CD8-positive, alpha-beta memory T cell (primary cell): ENCODE measurements around the gene PRDX6. TPM values are rescaled to one million over a fixed set of nuclear protein-coding genes. Genes with fewer than 3 reads are reported as not detected.
"Not testable (repeated sequence)": the region's sequence is repeated elsewhere in the genome, so short reads cannot be mapped to it uniquely, and the experiment has no call there.

Experiments used
- CTCF ChIA-PET: fragments of 350-600 bp; sonication (Branson Sonifier 250); formaldehyde crosslinking; loops from one replicate; lab custom pipeline; 2021; ENCODE audit warnings: antibody characterized with exemption; lab: Charles Lee
- POLR2A ChIA-PET: fragments of 350-600 bp; sonication (Branson Sonifier 250); formaldehyde crosslinking; loops from one replicate; lab custom pipeline; 2021; ENCODE audit warnings: antibody characterized with exemption; lab: Charles Lee
- DNase-seq, 5 donors: peaks; one replicate each; pipeline versions ENCODE4 v3.0.0 to v3.0.0-alpha.2; 2020 to 2022; ENCODE audit warnings: mixed read lengths in 1 of 5
- H3K27ac ChIP-seq: one replicate; pipeline ENCODE4 v1.7.0; 2013; ENCODE audit warnings: low read depth, mild to moderate bottlenecking, low read length, moderate library complexity
- H3K27me3 ChIP-seq: 2 replicates; pipeline ENCODE4 v1.7.0; 2013; ENCODE audit warnings: low read length, mild to moderate bottlenecking; ENCODE audit not compliant: insufficient read depth, poor library complexity, severe bottlenecking
- H3K36me3 ChIP-seq: 2 replicates; pipeline ENCODE4 v1.7.0; 2013; ENCODE audit warnings: mild to moderate bottlenecking, low read length, moderate library complexity; ENCODE audit not compliant: insufficient read depth
- H3K4me1 ChIP-seq: 2 replicates; pipeline ENCODE4 v1.7.0; 2013; ENCODE audit warnings: mild to moderate bottlenecking, low read length, moderate library complexity; ENCODE audit not compliant: insufficient read depth
- H3K4me3 ChIP-seq: 2 replicates; pipeline ENCODE4 v1.7.0; 2013; ENCODE audit warnings: mild to moderate bottlenecking, low read length
- H3K9me3 ChIP-seq: 2 replicates; pipeline ENCODE4 v1.7.0; 2013; ENCODE audit warnings: mild to moderate bottlenecking, low read length
- H3K27ac Mint-ChIP-seq, 8 donors: one replicate each; pipeline ENCODE4 v1.8.0; 2020 to 2021; ENCODE audit warnings: mixed read lengths in 8 of 8, mild to moderate bottlenecking in 6 of 8, inconsistent platforms in 3 of 8, moderate library complexity in 3 of 8
- H3K27me3 Mint-ChIP-seq, 2 donors: one replicate each; pipeline ENCODE4 v1.8.0; 2020 to 2021; ENCODE audit warnings: mixed read lengths in 2 of 2, mild to moderate bottlenecking in 1 of 2, moderate library complexity in 1 of 2
- H3K36me3 Mint-ChIP-seq, 3 donors: one replicate each; pipeline ENCODE4 v1.8.0; 2020 to 2021; ENCODE audit warnings: mixed read lengths in 3 of 3, inconsistent platforms in 1 of 3, mild to moderate bottlenecking in 1 of 3
- H3K4me1 Mint-ChIP-seq, 3 donors: one replicate each; pipeline ENCODE4 v1.8.0; 2020 to 2021; ENCODE audit warnings: mixed read lengths in 3 of 3, inconsistent platforms in 1 of 3, mild to moderate bottlenecking in 1 of 3
- H3K4me3 Mint-ChIP-seq, 7 donors: one replicate each; pipeline ENCODE4 v1.8.0; 2020 to 2021; ENCODE audit warnings: mixed read lengths in 7 of 7, mild to moderate bottlenecking in 6 of 7, moderate library complexity in 4 of 7, inconsistent platforms in 2 of 7
- H3K9me3 Mint-ChIP-seq, 5 donors: one replicate each; pipeline ENCODE4 v1.8.0; 2020 to 2022; ENCODE audit warnings: mixed read lengths in 5 of 5, mild to moderate bottlenecking in 3 of 5, moderate library complexity in 2 of 5, inconsistent platforms in 1 of 5
- polyA plus RNA-seq: library from polyadenylated mRNA; unstranded; fragments of 300-500 nt; fragmentation: Illumina TruSeq; gene quantifications from one replicate; pipeline ENCODE4 v1.2.3, GENCODE V29; 2021
- total RNA-seq, 2 experiments: library from RNA; stranded (reverse); gene quantifications; one replicate each; pipeline ENCODE4 v1.2.3, GENCODE V29; 2021

PRDX6 gene
- total and polyA plus RNA-seq, 3 experiments from 2014 or later = 134 to 159 (median 140) TPM

DNA sequence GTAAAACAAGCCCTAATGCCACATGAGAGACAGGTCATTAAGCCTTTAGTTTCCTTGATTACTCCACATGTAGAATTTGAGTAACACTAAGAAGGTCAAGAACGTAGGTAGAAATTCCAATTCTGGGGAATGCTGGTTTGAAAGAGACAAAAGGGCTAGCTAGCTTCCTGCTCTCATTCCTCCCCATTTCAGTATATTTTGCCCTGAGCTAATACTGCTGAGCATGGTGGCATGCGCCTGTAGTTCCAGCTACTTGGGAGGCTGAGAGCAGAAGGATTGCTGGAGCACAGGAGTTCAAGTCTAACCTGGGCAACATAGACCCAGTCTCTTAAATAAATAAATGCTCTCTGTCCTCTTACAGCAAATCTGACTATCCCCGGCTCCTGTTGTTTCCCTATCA is 12.8 kb downstream of the PRDX6 start:
- H3K4me3 Mint-ChIP-seq = no peak overlapping the region
- no peaks in the 10 kb centered on the region for H3K27me3 ChIP-seq
- H3K36me3 Mint-ChIP-seq = peaks cover 21 to 53% (median 33%) of the 10 kb centered on the region in 3 donors
- no peak overlapping the region for H3K27ac ChIP-seq
- H3K27ac Mint-ChIP-seq = no peak overlapping the region
- ChIA-PET POLR2A (no interaction called here), CTCF (no interaction called here)
- H3K27me3 Mint-ChIP-seq = no peaks in the 10 kb centered on the region
- peaks cover 0 to 8% (median 0%) of the 10 kb centered on the region in 3 donors for H3K4me1 Mint-ChIP-seq
- no peak overlapping the region for H3K4me3 ChIP-seq
- H3K4me1 ChIP-seq = no peaks in the 10 kb centered on the region
- no peaks in the 10 kb centered on the region for H3K9me3 ChIP-seq
- no peak for DNase-seq
- H3K9me3 Mint-ChIP-seq = peaks cover 0 to 2% (median 0%) of the 10 kb centered on the region in 5 donors
- H3K36me3 ChIP-seq = peaks cover 37% of the 10 kb centered on the region

DNA sequence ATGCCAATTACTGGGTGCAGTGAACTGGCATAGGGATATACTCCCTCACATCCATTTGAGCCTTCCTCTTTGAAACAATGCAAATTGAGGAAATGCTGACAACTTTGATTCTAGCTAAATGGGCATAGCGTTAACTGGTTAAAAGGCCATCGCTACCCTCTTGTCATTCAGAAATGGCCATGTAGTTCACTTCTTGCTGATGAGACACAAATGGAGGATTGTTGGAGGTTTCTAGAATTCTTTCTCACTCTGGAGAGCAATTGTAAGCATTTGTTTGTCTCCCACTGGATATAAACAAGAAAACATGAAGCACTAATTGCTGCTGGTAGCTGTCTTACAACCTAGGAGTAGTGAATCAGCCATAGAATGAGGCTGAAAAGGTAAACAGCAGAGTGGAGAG is 14.4 kb downstream of the PRDX6 start:
- Mint-ChIP-seq H3K9me3 (peaks cover 0 to 2% (median 0%) of the 10 kb centered on the region in 5 donors), H3K4me1 (peaks cover 0 to 8% (median 0%) of the 10 kb centered on the region in 3 donors), H3K27me3 (no peaks in the 10 kb centered on the region), H3K27ac (peak overlapping the region in 2 of 8 donors; percentile 7 to 29), H3K4me3 (no peak overlapping the region), H3K36me3 (peaks cover 15 to 38% (median 25%) of the 10 kb centered on the region in 3 donors)
- Histone ChIP-seq H3K36me3 (peaks cover 21% of the 10 kb centered on the region), H3K4me1 (no peaks in the 10 kb centered on the region), H3K9me3 (no peaks in the 10 kb centered on the region), H3K27me3 (no peaks in the 10 kb centered on the region), H3K4me3 (no peak overlapping the region), H3K27ac (no peak overlapping the region)
- DNase-seq = no peak
- ChIA-PET POLR2A (no interaction called here), CTCF (no interaction called here)

DNA sequence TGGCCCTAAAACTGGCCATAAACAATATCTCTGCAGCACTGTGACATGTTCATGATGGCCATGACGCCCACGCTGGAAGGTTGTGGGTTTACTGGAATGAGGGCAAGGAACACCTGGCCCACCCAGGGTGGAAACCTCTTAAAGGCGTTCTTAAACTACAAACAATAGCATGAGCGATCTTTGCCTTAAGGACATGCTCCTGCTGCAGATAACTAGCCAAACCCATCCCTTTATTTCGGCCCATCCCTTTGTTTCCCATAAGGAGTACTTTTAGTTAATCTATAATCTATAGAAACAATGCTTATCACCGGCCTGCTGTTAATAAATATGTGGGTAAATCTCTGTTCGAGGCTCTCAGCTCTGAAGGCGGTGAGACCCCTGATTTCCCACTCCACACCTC is 16.0 kb downstream of the PRDX6 start:
- H3K4me1 ChIP-seq, H3K27me3 ChIP-seq, H3K9me3 Mint-ChIP-seq, H3K4me3 Mint-ChIP-seq, H3K9me3 ChIP-seq, H3K27ac ChIP-seq, POLR2A ChIA-PET, H3K27me3 Mint-ChIP-seq, H3K4me3 ChIP-seq, CTCF ChIA-PET, H3K36me3 ChIP-seq, H3K4me1 Mint-ChIP-seq, DNase-seq: not testable (repeated sequence)
- Mint-ChIP-seq H3K27ac (peak overlapping the region in 1 of 8 donors; percentile 11), H3K36me3 (peaks cover 8 to 21% (median 14%) of the 10 kb centered on the region in 3 donors)

- ChIA-PET CTCF (no interaction called here), POLR2A (no interaction called here)
Measured at GRCh38 chr1:173495609-173496267, 18.6 kb downstream of the PRDX6 start.

DNA sequence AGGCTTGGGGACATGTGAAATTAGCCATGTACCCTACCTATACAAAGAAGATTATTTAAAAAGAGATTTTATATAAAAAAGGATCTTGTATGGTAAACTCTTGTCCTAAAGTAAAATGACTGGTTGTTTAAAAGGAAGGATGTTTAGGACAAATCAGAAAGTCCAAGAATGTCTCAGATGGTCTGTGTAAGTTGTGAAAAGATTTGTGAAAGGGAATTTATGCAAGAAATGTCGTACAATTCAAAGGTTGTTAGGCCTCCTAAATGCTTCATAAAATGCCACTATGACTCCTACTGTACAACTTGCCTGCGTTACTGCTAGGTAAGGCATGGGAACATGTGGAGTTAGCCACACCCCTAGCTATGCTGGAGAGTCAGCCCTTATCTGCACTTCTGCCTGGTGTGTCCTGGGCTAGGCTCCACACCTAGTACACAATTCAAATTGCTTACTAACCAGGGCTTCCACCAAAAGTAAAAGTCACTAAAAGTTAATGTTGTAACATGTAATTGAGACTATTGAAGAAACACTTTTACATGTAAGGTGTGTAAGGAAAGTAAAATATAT is 19.7 kb downstream of the PRDX6 start:
- CTCF ChIA-PET = no interaction called here

More at GRCh38 chr1:173495609-173496267, 18.6 kb downstream of the PRDX6 start:
- no peak overlapping the region for H3K27ac Mint-ChIP-seq
- H3K36me3 Mint-ChIP-seq = peaks cover 0 to 8% (median 0%) of the 10 kb centered on the region in 3 donors
- no peak overlapping the region for H3K27ac ChIP-seq
- H3K4me1 ChIP-seq = no peaks in the 10 kb centered on the region
- DNase-seq = no peak
- peaks cover 0 to 2% (median 0%) of the 10 kb centered on the region in 5 donors for H3K9me3 Mint-ChIP-seq
- no peaks in the 10 kb centered on the region for H3K27me3 ChIP-seq
- H3K4me3 Mint-ChIP-seq = no peak overlapping the region
- peaks cover 0 to 4% (median 0%) of the 10 kb centered on the region in 3 donors for H3K4me1 Mint-ChIP-seq
- H3K9me3 ChIP-seq = no peaks in the 10 kb centered on the region
- no peak overlapping the region for H3K4me3 ChIP-seq
- no peaks in the 10 kb centered on the region for H3K27me3 Mint-ChIP-seq
- no peaks in the 10 kb centered on the region for H3K36me3 ChIP-seq

GRCh38 chr1:173499729-173500128 is 22.6 kb downstream of the PRDX6 start:
- Mint-ChIP-seq H3K36me3 (no peaks in the 10 kb centered on the region), H3K27ac (peak overlapping the region in 1 of 8 donors; percentile 6), H3K4me1 (no peaks in the 10 kb centered on the region), H3K9me3 (no peaks in the 10 kb centered on the region), H3K4me3 (no peak overlapping the region), H3K27me3 (peaks cover 0 to 5% of the 10 kb centered on the region in 2 donors)
- ChIA-PET POLR2A (no interaction called here), CTCF (no interaction called here)
- H3K4me1 ChIP-seq = no peaks in the 10 kb centered on the region
- no peaks in the 10 kb centered on the region for H3K9me3 ChIP-seq
- H3K27ac ChIP-seq = no peak overlapping the region
- no peaks in the 10 kb centered on the region for H3K36me3 ChIP-seq
- no peaks in the 10 kb centered on the region for H3K27me3 ChIP-seq
- no peak overlapping the region for H3K4me3 ChIP-seq
- DNase-seq = no peak

More for the DNA sequence above, 19.7 kb downstream of the PRDX6 start:
- no peak overlapping the region for H3K4me3 Mint-ChIP-seq
- H3K9me3 Mint-ChIP-seq = peaks cover 0 to 2% (median 0%) of the 10 kb centered on the region in 5 donors
- POLR2A ChIA-PET = no interaction called here
- no peak overlapping the region for H3K27ac Mint-ChIP-seq
- no peak for DNase-seq
- no peak overlapping the region for H3K4me3 ChIP-seq
- no peaks in the 10 kb centered on the region for H3K4me1 ChIP-seq
- no peaks in the 10 kb centered on the region for H3K27me3 ChIP-seq
- H3K9me3 ChIP-seq = no peaks in the 10 kb centered on the region
- no peaks in the 10 kb centered on the region for H3K27me3 Mint-ChIP-seq
- no peaks in the 10 kb centered on the region for H3K4me1 Mint-ChIP-seq
- peaks cover 0 to 8% (median 0%) of the 10 kb centered on the region in 3 donors for H3K36me3 Mint-ChIP-seq
- H3K27ac ChIP-seq = no peak overlapping the region
- no peaks in the 10 kb centered on the region for H3K36me3 ChIP-seq

DNA sequence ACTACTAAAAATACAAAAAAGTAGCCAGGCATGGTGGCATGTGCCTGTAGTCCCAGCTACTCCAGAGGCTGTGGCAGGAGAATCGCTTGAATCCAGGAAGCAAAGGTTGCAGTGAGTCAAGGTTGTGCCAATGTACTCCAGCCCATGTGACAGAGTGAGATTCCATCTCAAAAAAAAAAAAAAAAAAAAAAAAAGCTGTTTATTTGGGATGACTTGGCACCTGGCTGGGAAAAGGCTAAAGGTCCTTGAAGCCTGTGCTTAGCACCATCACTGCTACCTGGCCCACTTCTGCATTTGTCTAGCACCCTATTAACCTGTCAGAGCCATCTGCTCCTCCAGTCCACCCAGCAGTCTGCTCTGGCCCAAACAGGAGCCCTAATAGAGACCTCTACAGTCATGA is 25.0 kb downstream of the PRDX6 start:
- no peak overlapping the region for H3K4me3 ChIP-seq
- H3K4me1 Mint-ChIP-seq = no peaks in the 10 kb centered on the region
- H3K27ac ChIP-seq = no peak overlapping the region
- no peak overlapping the region for H3K4me3 Mint-ChIP-seq
- POLR2A ChIA-PET = no interaction called here
- no peaks in the 10 kb centered on the region for H3K27me3 ChIP-seq
- no peaks in the 10 kb centered on the region for H3K36me3 ChIP-seq
- H3K4me1 ChIP-seq = no peaks in the 10 kb centered on the region
- no peaks in the 10 kb centered on the region for H3K9me3 Mint-ChIP-seq
- no peak overlapping the region for H3K27ac Mint-ChIP-seq
- no peak for DNase-seq
- H3K27me3 Mint-ChIP-seq = peaks cover 0 to 7% of the 10 kb centered on the region in 2 donors
- H3K9me3 ChIP-seq = no peaks in the 10 kb centered on the region
- no peaks in the 10 kb centered on the region for H3K36me3 Mint-ChIP-seq
- CTCF ChIA-PET = no interaction called here

DNA sequence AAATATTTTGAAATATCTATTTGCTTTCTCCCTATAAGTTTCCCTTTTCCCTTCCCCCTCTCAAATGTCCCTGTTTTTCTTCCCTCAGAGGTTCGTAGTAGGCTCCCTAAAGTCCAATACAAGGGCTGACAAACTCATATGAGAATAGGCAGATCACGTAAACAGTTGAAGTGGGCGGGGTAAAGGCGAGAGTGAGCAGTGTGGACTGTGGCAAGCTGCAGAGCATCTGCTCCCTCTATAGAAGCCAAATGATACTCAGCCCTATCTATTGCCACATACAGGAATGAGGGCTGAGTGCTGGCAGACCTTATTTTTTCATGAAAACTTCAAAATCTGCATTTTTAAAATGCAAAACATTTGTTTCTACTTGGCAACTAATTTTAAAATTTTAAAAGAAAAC is 26.3 kb downstream of the PRDX6 start:
- POLR2A ChIA-PET = no interaction called here
- H3K4me3 ChIP-seq = no peak overlapping the region
- Mint-ChIP-seq H3K36me3 (no peaks in the 10 kb centered on the region), H3K9me3 (no peaks in the 10 kb centered on the region), H3K4me1 (no peaks in the 10 kb centered on the region), H3K27ac (no peak overlapping the region), H3K27me3 (peaks cover 0 to 7% of the 10 kb centered on the region in 2 donors), H3K4me3 (no peak overlapping the region)
- H3K4me1 ChIP-seq = no peaks in the 10 kb centered on the region
- H3K36me3 ChIP-seq = no peaks in the 10 kb centered on the region
- no peaks in the 10 kb centered on the region for H3K9me3 ChIP-seq
- DNase-seq = no peak
- H3K27ac ChIP-seq = no peak overlapping the region
- CTCF ChIA-PET = no interaction called here
- no peaks in the 10 kb centered on the region for H3K27me3 ChIP-seq
